ENCODE results near the gene SCAP.
"Not testable (repeated sequence)": the region's sequence is repeated elsewhere in the genome, so short reads cannot be mapped to it uniquely, and the experiment has no call there.

The SCAP gene

DNA sequence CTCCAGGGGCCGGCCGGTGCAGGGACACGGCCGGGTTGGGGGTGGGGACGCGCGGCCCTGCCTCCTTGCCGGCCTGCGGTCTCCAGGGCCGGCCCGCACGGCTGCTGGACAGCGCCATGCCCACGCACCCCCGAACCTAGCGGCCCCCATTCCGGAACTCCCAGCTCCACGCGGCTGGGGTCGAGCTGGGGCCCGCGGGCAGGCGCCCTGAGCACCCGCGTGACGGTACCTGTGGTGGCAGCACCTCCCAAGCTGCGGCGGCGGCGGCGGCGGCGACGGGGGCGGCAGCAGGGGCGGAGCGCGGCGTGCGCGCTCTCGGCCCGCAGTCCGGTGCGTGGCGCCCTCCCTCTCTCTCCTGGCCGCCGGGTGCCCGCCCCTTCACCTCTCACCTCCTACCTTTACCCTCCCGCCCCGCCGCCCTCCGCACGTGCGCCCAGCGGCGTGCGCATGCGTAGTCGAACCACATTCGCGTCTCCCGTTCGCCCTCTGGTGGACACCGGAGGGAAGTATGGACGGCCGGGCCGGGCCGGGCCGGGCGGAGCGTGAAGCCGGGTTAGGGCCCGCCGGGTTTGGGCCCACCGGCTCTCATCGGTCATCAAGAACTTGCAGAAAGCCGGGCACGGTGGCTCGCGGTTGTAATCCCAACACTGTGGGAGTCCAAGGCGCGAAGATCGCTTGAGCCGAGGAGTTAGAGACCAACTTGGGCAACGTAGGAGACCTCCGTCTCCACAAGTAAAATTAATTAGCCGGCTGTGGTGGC lies at the start of gene SCAP:
Gene SCAP (minus strand): TSS at position 372 of the 760 bp plus-strand sequence. CDS start 32,948 bp downstream, outside the sequence.
- peak; percentile 85 for DNase-seq

DNA sequence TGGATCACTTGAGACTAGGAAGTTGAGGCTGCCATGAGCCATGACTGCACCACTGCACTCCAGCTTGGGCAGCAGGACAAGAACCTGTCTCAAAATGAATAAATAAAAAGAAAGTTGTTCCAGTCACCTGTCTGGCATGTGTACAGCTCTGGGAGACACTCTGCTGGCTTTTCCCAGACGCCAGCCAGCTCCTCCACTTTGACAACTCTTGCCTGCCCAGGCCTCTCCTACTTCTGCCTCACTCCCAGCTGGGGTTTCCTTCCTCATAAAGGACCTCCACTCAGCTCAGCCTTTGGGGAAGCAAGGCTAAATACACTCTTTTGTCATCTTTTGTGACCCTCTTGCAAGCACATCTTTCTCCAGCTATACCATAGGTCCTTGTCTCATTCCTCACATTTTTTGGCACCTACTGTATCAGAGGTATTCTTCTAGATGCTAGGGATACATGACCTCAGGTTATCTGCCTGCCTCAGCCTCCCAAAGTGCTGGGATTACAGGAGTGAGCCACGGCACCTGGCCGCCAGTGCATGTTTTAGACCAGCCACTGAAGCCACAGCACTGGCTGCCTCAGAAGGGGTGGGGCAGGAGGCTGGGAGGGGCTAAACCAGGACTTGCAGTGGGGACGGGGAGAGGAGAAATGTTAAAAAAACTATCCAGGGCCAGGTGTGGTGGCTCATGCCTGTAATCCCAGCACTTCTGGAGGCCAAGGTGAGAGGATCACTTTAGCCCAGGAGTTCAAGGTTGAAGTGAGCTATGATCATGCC lies 47.8 kb upstream of the SCAP start:
- DNase-seq: no peak

DNA sequence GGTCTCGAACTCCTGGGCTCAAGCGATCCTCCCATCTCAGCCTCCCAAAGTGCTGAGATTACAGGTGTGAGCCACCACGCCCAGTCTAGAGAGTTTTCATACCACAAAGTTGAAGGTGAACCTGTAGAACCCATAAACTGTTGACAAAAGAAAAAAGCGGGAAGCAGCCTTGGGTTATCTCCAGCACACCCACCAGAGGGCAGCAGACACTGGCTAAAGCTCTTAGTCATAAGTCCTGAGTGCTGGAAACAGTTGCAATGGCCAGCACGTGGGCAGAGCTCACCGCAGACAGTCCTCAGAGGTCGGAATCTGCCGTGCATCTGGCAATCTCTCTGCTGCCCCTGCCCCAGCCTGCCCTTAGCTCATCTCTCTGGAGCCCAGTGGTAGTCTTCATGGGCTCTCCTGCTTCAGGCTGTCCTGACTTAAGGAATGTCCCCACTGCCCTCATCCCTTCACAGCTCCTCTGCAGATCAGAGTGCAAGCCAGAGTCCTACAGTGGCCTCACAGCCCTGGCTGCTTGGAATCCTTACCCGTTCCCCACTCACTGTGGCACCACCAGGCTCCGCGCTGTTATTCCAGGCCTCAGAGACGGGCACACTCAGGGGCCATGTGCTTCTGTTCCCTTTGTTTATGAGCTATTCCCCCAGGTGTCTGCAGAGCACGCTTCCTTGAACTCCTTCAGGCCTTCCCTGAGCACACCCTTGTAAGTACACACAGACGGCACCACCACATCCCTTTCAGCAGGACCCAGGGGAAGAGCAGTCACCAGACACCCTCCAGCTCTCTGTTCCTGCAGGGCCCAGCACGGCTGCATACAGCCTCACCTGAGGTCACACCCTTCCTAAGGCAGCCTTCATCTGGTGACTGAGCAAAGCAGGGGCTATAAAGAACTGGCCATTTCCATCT lies 46.6 kb upstream of the SCAP start:
- peak; percentile 71 for DNase-seq

DNA sequence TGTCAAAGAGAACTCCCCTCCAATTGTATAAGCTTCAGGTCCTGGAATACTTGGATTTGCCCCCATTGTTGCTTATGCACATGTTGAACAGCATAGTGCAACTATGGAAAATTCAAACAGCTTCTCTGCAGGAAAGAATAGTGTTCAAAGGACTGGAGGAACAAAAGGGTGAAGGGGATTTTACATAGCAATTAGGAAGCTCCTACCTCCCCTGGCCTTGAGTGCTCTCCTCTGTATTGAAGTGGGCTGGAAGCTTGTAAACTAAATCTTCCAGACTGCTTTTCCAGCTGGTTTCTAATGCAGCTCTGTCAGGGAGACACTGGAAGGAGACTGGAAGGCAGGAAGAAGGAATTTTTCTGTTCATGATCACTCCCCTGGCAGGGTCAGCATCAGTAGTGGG lies 45.0 kb upstream of the SCAP start:
- no peak for DNase-seq

DNA sequence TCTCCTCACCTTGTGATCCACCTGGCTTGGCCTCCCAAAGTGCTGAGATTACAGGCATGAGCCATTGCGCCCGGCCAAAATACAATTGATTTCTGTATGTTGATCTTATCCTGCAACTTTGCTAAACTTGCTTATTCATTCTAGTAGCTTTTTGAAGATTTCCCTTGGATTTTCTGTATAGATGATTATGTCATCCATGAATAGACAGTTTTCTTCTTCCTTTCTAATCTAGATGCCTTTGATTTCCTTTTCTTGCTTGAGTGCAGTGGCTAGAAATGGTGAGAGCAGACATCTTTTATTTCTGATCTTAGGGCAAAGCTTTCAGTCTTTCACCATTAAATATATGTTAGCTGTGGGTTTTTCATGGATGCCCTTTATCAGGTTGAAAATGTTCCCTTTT lies 42.2 kb upstream of the SCAP start:
- DNase-seq: no peak

- no peak for DNase-seq
Measured at GRCh38 chr3:47515864-47516319, 40.2 kb upstream of the SCAP start.

DNA sequence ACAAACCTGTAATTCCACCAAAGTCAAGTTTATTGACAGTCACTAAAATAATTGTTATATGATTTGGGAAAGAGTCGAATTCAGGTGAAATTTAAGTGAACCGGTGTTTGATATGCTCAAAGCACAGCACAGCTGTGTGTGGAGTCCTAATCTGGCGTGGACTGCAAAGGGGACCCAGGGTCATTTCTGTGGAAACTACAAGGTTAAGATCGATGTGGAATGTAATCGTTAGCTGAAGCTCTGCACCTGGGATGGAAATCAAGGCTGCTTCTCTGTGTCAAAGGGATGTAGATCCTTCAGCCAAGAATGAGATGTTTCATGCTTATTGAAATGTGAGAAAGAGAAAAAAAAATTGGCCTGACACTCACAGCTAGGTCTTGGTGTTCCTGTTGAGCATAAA lies 39.4 kb upstream of the SCAP start:
- no peak for DNase-seq

- peak; percentile 84 for DNase-seq
Measured at GRCh38 chr3:47513125-47513929, 37.6 kb upstream of the SCAP start, which contains the start of gene ELP6. TSS of gene ELP6 (minus strand) at chr3:47513712. CDS start at chr3:47513590, 122 bp downstream.

DNA sequence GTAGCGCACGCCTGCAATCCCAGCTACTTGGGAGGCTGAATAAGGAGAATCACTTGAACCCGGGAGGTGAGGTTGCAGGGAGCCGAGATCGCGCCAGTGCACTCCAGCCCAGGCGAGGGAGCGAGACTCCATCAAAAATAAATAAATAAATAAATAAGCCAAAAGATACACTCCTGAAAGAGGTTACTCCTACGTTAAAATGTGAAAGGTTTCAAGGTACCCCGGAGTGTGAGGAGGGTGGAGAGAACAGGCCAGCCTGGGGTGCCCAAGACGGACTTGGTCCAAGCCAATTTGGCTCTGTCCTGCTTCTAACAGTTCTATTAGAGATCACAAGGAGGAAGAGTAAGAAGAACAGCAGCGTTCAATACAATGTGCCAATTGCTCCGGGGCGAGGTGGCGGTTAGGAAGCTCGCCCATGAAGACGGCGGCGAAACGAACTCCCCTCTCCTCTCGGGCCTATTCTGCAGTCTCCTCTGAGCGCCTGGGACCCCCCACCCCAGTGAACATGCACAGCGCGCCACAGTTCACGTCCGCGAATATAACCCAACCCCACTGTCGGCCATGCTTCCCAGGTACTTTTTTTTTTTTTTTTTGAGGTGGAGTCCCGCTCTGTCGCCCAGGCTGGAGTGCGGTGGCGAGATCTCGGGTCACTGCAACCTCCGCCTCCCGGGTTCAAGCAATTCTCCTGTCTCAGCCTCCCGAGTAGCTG lies 36.8 kb upstream of the SCAP start:
- no peak for DNase-seq

DNA sequence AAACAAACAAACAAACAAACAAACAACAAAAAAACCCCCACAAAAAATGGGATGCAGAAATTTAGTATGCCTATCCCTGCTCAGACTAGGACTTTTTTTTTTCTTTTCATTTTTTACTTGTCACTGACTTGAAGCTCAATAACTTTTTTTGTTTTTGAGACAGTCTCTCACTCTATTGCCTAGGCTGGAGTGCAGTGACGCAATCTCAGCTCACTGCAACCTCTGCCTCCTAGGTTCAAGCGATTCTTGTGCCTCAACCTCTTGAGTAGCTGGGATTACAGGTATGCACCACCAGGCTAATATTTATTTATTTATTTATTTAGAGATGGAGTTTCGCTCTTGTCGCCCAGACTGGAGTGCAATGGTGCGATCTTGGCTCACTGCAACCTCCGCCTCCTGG lies 29.5 kb upstream of the SCAP start:
- DNase-seq: not testable (repeated sequence)

- DNase-seq: no peak
Measured at GRCh38 chr3:47504113-47504512, 28.4 kb upstream of the SCAP start.

- no peak for DNase-seq
Measured at GRCh38 chr3:47503033-47503432, 27.3 kb upstream of the SCAP start.

DNA sequence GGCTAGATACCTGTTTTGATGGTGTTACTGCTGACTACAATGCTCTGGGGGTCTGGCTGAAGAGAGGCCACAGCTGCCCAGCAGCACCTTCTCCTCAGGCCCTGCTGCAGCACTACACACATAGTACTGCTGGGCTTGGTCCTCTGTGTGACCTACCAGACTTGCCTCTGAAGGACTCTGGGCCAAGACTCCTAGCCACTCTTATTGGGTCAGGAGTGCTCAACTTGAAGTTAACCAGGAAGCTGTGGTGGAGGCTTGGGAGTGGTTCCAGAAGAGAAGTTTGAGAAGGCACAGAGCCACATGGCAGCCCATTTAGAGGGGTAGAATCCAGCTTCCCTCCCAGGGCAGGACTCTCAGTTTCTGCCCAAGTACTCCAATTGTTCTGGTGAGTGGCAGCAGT lies 21.2 kb upstream of the SCAP start:
- no peak for DNase-seq

DNA sequence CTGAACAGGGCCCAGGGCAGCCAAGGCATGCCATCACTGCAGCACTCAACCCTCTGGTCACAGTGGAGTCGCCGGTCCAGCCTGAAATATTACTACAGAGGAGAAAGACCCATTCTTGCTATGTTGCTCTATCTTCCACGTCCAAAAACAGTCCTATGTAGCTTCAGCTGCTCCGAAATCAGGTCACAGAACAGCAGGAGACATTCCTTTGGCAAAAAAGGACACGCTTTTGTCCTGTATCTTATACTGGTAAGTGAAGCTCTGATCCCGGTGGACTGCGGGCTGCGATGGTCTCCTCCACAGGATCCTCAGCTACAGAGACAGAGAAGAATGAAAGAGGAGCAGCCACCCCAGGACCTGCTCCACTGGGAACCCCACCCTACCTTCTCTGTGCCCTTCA lies 20.1 kb upstream of the SCAP start:
- no peak for DNase-seq

GRCh38 chr3:47495111-47495510 lies 19.4 kb upstream of the SCAP start:
- no peak for DNase-seq

DNA sequence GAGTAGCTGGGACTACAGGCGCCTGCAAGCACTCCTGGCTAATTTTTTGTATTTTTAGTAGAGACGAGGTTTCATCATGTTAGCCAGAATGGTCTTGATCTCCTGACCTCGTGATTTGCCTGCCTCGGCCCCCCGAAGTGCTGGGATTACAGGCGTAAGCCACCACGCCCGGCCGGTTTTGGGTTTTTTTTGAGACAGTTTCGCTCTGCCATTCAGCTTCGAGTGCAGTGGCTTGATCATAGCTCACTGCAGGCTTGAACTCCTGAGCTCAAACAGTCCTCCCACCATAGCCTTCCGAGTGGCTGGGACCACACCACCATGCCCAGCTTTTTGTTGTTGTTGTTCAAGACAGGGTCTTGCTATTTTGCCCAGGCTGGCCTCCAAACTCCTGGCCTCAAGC lies 16.0 kb upstream of the SCAP start:
- no peak for DNase-seq

GRCh38 chr3:47491186-47491585 lies 15.4 kb upstream of the SCAP start:
- DNase-seq: no peak

GRCh38 chr3:47487265-47487664 lies 11.5 kb upstream of the SCAP start:
- no peak for DNase-seq

DNA sequence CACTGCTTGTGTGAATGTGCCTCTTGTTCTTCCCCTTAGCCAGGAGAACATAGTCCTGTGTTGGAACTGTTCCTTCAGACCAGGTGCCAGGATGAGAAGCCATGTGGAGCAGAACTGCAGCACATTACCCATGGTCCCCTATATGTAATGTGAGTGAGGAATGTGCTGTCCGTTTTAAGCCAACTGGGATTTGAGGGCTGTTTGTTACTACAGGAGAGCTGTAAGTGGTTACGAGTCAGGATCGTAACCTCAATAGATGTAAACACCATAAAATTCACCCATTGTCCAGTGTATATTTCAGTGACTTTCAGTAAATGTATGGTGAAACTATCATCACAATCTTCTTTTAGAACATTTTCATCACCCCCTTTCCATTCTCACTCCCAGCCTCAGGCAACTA lies 10.1 kb upstream of the SCAP start:
- DNase-seq: no peak

GRCh38 chr3:47482366-47482765 lies 6.6 kb upstream of the SCAP start:
- no peak for DNase-seq

GRCh38 chr3:47481763-47482162 lies 6.0 kb upstream of the SCAP start:
- DNase-seq: not testable (repeated sequence)

- not testable (repeated sequence) for DNase-seq
Measured at GRCh38 chr3:47480267-47480666, 4.5 kb upstream of the SCAP start.

Measured in 8988T (cell line).